H9 (cell line): Measurements from ENCODE around the gene MACIR. TPM values are rescaled to one million over a fixed set of nuclear protein-coding genes. Genes with fewer than 3 reads are reported as not detected.

Source experiments
- DNase-seq: peaks from one replicate; pipeline ENCODE4 v3.0.0-alpha.2; 2017
- H2AFZ ChIP-seq: one replicate; pipeline ENCODE4 v1.6.1; 2013; ENCODE audit warnings: mild to moderate bottlenecking, low read length, control low read depth, moderate library complexity
- H2AK5ac ChIP-seq: 2 replicates; pipeline ENCODE4 v1.6.1; 2013; ENCODE audit warnings: low read length, control low read depth, mixed read lengths; ENCODE audit not compliant: insufficient read length
- H2BK120ac ChIP-seq: one replicate; pipeline ENCODE4 v1.6.1; 2013; ENCODE audit warnings: low read depth, mild to moderate bottlenecking, low read length, control low read depth, inconsistent platforms; ENCODE audit not compliant: poor library complexity, severe bottlenecking
- H2BK12ac ChIP-seq: 2 replicates; pipeline ENCODE4 v1.6.1; 2013; ENCODE audit warnings: low read length, control low read depth, mixed read lengths, low read depth; ENCODE audit not compliant: insufficient read length
- H2BK15ac ChIP-seq: 2 replicates; pipeline ENCODE4 v1.6.1; 2013; ENCODE audit warnings: low read depth, low read length, control low read depth
- H2BK20ac ChIP-seq: one replicate; pipeline ENCODE4 v1.6.1; 2013; ENCODE audit warnings: low read depth, mild to moderate bottlenecking, low read length, control low read depth, inconsistent platforms; ENCODE audit not compliant: poor library complexity, severe bottlenecking
- H2BK5ac ChIP-seq: 2 replicates; pipeline ENCODE4 v1.6.1; 2013; ENCODE audit warnings: low read length, control low read depth, mixed read lengths; ENCODE audit not compliant: insufficient read length
- H3K14ac ChIP-seq: 2 replicates; pipeline ENCODE4 v1.6.1; 2013; ENCODE audit warnings: low read length, control low read depth; ENCODE audit not compliant: insufficient read depth
- H3K18ac ChIP-seq: 2 replicates; pipeline ENCODE4 v1.6.1; 2013; ENCODE audit warnings: low read depth, mild to moderate bottlenecking, mixed read lengths, low read length, control low read depth; ENCODE audit not compliant: insufficient read length
- H3K23ac ChIP-seq: 2 replicates; pipeline ENCODE4 v1.6.1; 2013; ENCODE audit warnings: low read length, control low read depth, mixed read lengths, low read depth; ENCODE audit not compliant: insufficient read length
- H3K23me2 ChIP-seq: 2 replicates; pipeline ENCODE4 v1.6.1; 2013; ENCODE audit warnings: low read depth, mild to moderate bottlenecking, mixed read lengths, low read length, control low read depth; ENCODE audit not compliant: insufficient read length, poor library complexity, severe bottlenecking
- H3K27ac ChIP-seq: 2 replicates; pipeline ENCODE4 v1.5.1; 2013; ENCODE audit warnings: low read length, control low read depth, mixed read lengths, low read depth; ENCODE audit not compliant: insufficient read length
- H3K27me3 ChIP-seq: 2 replicates; pipeline ENCODE4 v1.6.1; 2013; ENCODE audit warnings: low read length, control low read depth, inconsistent platforms; ENCODE audit not compliant: insufficient read depth
- H3K4ac ChIP-seq: 2 replicates; pipeline ENCODE4 v1.6.1; 2013; ENCODE audit warnings: low read depth, mild to moderate bottlenecking, control low read depth, inconsistent platforms, low read length, moderate library complexity
- H3K4me1 ChIP-seq: 2 replicates; pipeline ENCODE4 v1.6.1; 2013; ENCODE audit warnings: low read length, control low read depth, inconsistent platforms; ENCODE audit not compliant: insufficient read depth
- H3K4me2 ChIP-seq: 2 replicates; pipeline ENCODE4 v1.6.1; 2013; ENCODE audit warnings: low read length, control low read depth, mixed read lengths; ENCODE audit not compliant: insufficient read length, insufficient read depth
- H3K56ac ChIP-seq: 2 replicates; pipeline ENCODE4 v1.6.1; 2013; ENCODE audit warnings: low read depth, mild to moderate bottlenecking, mixed read lengths, low read length, control low read depth; ENCODE audit not compliant: insufficient read length
- H3K79me1 ChIP-seq: 2 replicates; pipeline ENCODE4 v1.6.1; 2013; ENCODE audit warnings: low read depth, mild to moderate bottlenecking, moderate library complexity, low read length, control low read depth, inconsistent platforms; ENCODE audit not compliant: insufficient read depth, poor library complexity, severe bottlenecking
- H3K79me2 ChIP-seq: 2 replicates; pipeline ENCODE4 v1.6.1; 2013; ENCODE audit warnings: low read length, control low read depth, inconsistent platforms; ENCODE audit not compliant: insufficient read depth
- H3K9ac ChIP-seq: 2 replicates; pipeline ENCODE4 v1.6.1; 2013; ENCODE audit warnings: low read length, control low read depth, mixed read lengths; ENCODE audit not compliant: insufficient read length; ENCODE audit errors: extremely low read depth
- H3K9me3 ChIP-seq: one replicate; pipeline ENCODE4 v1.6.1; 2013; ENCODE audit warnings: low read depth, low read length, inconsistent platforms; ENCODE audit not compliant: control insufficient read depth
- H3T11ph ChIP-seq: one replicate; pipeline ENCODE4 v1.6.1; 2013; ENCODE audit warnings: mild to moderate bottlenecking, low read length, control low read depth, inconsistent platforms
- H4K20me1 ChIP-seq: one replicate; pipeline ENCODE4 v1.6.1; 2013; ENCODE audit not compliant: control insufficient read depth, insufficient read length, insufficient read depth
- H4K5ac ChIP-seq: 2 replicates; pipeline ENCODE4 v1.6.1; 2013; ENCODE audit warnings: low read depth, mild to moderate bottlenecking, mixed read lengths, low read length, control low read depth; ENCODE audit not compliant: insufficient read length
- H4K8ac ChIP-seq: replicated peaks from 2 replicates; pipeline ENCODE4 v1.6.1; 2013; ENCODE audit warnings: low read length, control low read depth, mixed read lengths, low read depth; ENCODE audit not compliant: insufficient read length
- H4K91ac ChIP-seq: 2 replicates; pipeline ENCODE4 v1.6.1; 2013; ENCODE audit warnings: low read depth, mild to moderate bottlenecking, moderate library complexity, mixed read lengths, low read length, control low read depth; ENCODE audit not compliant: insufficient read length
- H3K27ac Mint-ChIP-seq, 3 experiments: 2 replicates in 2 of 3; 3 replicates in 1 of 3; pipeline ENCODE4 v1.8.0; 2020 to 2021; ENCODE audit warnings: mixed read lengths in 3 of 3, mild to moderate bottlenecking in 1 of 3, moderate library complexity in 1 of 3
- H3K27me3 Mint-ChIP-seq: 2 replicates; pipeline ENCODE4 v1.8.0; 2021; ENCODE audit warnings: low read depth, mild to moderate bottlenecking, moderate library complexity, mixed read lengths
- H3K36me3 Mint-ChIP-seq, 3 experiments: 2 replicates in 2 of 3; 3 replicates in 1 of 3; pipeline ENCODE4 v1.8.0; 2020 to 2021; ENCODE audit warnings: low read depth in 3 of 3, mixed read lengths in 3 of 3; ENCODE audit not compliant: insufficient read depth in 1 of 3
- H3K4me1 Mint-ChIP-seq, 2 experiments: 2 replicates each; pipeline ENCODE4 v1.8.0; 2020; ENCODE audit warnings: mixed read lengths in 2 of 2
- H3K4me3 Mint-ChIP-seq, 2 experiments: 2 replicates in 1 of 2; 3 replicates in 1 of 2; pipeline ENCODE4 v1.8.0; 2020 to 2021; ENCODE audit warnings: mild to moderate bottlenecking in 2 of 2, mixed read lengths in 2 of 2, moderate library complexity in 1 of 2
- H3K9me3 Mint-ChIP-seq, 2 experiments: 2 replicates in 1 of 2; 3 replicates in 1 of 2; pipeline ENCODE4 v1.8.0; 2020; ENCODE audit warnings: mild to moderate bottlenecking in 2 of 2, mixed read lengths in 2 of 2, moderate library complexity in 1 of 2
- CTCF ChIP-seq: fragments of 200-600 bp; sonication (generic); conservative IDR thresholded peaks from 3 replicates; pipeline ENCODE4 v1.8.0; 2021; ENCODE audit warnings: antibody characterized with exemption, mild to moderate bottlenecking
- WGBS: extraction: QIAGEN DNeasy Blood & Tissue Kit; methylation state at CpG from one replicate; pipeline ENCODE4 v1.1.7; 2013; ENCODE audit warnings: missing lambda C conversion rate, low lambda C conversion rate, mixed read lengths; ENCODE audit not compliant: insufficient read length; ENCODE audit errors: extremely low coverage; 5-methylcytosine and 5-hydroxymethylcytosine counted together
- total RNA-seq: library from RNA; stranded (reverse); gene quantifications from 2 replicates; pipeline ENCODE4 v1.2.1, GENCODE V29; 2021

MACIR gene
- total RNA-seq, 1 experiment from 2014 or later: 11.7 TPM

- no peaks in the 10 kb centered on the region for H3K4me1 Mint-ChIP-seq
- Histone ChIP-seq H4K20me1 (no peaks in the 10 kb centered on the region), H2AFZ (no peak overlapping the region), H3K27me3 (no peaks in the 10 kb centered on the region), H3K79me1 (no peaks in the 10 kb centered on the region), H2AK5ac (no peak overlapping the region), H3K56ac (no peak overlapping the region), H3K4me2 (no peak overlapping the region), H3K27ac (no peak overlapping the region), H2BK20ac (no peak overlapping the region), H2BK120ac (no peak overlapping the region), H3K9me3 (no peaks in the 10 kb centered on the region), H3K14ac (no peak overlapping the region), H4K91ac (no peak overlapping the region), H3K4me1 (no peaks in the 10 kb centered on the region), H2BK15ac (no peak overlapping the region), H3K9ac (no peak overlapping the region), H4K5ac (no peak overlapping the region), H3K18ac (no peak overlapping the region), H3T11ph (no peak overlapping the region), H3K23me2 (no peaks in the 10 kb centered on the region), H2BK12ac (no peak overlapping the region), H3K4ac (no peak overlapping the region), H4K8ac (no peak overlapping the region), H2BK5ac (no peak overlapping the region), H3K23ac (no peak overlapping the region), H3K79me2 (no peaks in the 10 kb centered on the region)
- DNase-seq: no peak
- H3K36me3 Mint-ChIP-seq: no peaks in the 10 kb centered on the region
- H3K4me3 Mint-ChIP-seq: no peak overlapping the region
- WGBS: 100% methylated on average over 2 of the region's 3 CpGs
- no peak overlapping the region for H3K27ac Mint-ChIP-seq
- TF ChIP-seq CTCF: no peak
- no peaks in the 10 kb centered on the region for H3K9me3 Mint-ChIP-seq
- no peaks in the 10 kb centered on the region for H3K27me3 Mint-ChIP-seq
Measured at GRCh38 chr5:103315455-103315854, 56.9 kb downstream of the MACIR start.
